H4 (cell line): ENCODE measurements around the gene MAP2. TPM values are rescaled to one million over a fixed set of nuclear protein-coding genes. Genes with fewer than 3 reads are reported as not detected.

Experiments used
- DNase-seq: peaks from one replicate; pipeline ENCODE4 v3.0.0-alpha.2; 2015; ENCODE audit warnings: low spot score
- total RNA-seq: library from RNA; depleted of rRNA; stranded (reverse); fragments of >200 nt; shearing (Covaris generic); gene quantifications from 2 replicates; pipeline ENCODE4 v1.2.3, GENCODE V29; 2014

Gene MAP2
- total RNA-seq, 1 experiment from 2014 or later, result 5.3 TPM

DNA sequence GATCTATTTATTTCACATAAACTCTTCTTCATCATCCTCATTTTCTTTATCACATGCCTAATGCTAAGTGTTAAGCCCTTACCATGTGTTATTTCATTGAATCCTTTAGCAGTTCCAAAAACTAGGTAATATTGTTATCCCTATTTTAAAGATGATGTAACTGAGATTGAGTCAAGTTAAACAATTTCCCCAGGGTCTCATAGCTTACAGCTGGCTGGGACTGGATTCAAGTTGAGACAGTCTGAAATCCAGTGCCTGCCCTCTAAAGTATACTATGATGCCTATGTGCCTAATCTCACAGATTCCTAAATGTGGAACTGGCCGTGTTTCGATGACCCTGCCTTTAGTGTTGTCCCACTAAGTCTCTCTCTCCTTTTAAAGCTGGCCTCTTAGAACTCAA, 108.5 kb downstream of the MAP2 start:
- DNase-seq, result no peak

DNA sequence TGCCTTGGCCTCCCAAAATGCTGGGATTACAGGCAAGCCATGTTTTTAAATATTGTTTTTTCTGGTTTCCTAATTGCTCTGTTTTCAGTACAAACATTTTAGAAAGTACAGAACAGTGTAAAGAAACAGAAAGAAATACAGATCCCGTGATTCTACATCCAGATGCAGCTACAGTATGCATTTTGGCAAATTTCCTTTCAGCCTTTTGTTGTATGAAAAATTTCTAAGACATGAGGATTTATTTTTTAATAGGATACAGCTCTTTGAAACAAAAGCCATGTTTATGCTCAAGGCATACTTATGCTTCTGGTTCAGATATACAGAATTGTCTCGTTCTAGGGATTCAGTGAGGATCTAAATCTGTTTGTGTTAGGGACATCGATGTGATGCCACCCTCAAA, 109.5 kb downstream of the MAP2 start:
- no peak for DNase-seq

DNA sequence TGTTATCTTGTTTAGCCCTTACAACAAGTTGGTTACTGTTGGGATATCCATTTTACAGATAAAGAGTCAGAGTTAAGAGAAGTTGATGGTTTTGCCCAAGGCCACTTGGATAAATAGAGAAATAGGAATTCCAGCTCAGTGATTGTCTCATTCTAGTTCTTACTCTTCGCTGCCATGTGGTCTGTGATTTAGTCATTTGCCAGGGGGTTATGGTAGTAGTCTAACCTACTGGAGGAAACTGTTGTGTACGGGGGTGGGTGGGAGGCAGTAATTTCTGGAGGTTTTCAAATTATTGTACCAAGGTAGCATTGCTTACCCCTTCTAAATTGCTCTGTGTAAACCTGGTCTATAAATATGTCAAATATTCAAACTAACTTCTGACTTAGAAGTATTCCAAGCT, 110.4 kb downstream of the MAP2 start:
- DNase-seq, result no peak

DNA sequence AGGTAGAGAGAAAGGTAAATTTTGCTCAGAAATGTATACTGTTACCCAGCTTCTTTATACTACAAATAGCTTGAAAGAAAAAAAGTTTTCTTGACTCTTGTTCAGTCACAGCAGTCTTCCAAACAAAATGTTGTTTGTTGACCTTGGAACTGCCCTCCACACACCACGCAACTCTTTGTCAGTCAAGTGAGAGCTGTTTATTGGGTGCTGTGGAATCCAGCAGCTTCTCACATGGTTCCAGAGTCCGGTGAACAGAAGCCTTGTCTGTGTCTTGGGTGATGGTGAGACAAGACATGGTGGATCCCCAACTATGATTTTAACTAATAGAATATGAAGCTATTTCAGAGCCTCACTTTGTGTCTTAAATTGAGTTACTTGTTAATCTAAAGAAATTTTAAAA, 112.5 kb downstream of the MAP2 start:
- no peak for DNase-seq

DNA sequence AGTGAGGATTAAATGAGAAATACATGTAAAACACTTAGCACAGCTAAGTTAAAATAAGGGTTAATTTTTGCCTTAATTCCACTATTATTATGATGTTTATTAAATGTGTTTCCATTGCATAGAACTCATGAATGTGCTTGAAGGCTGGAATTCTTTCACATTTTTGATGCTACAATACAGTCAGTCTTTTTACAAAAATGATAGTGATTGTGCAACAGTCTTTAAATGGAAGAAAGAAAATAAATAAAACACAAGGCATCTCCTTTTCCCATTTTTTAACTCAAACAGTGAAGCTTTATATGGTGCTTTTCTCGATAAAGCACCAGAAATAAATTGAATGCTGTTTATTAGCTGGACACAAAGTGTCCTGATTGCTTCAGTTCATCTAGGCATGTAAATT, 123.9 kb downstream of the MAP2 start:
- DNase-seq, result no peak

DNA sequence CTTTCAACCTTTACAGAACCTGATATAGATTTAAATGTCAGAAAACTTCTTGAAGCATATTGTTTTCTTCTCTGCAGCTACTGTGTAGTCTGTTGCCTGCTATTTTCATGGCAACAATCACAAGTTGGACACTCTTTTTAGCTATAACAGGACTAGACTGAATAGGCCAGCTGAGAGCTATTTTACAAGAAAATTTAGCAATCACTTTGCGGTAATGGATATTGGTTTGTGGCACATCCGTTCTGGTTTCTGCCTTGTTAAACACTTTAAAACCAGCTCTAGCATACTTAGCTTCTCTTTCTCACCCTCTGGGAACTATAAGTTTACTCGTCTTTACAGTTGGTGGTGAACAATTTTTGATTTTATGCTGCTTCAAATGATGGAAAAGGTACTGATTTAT, 125.7 kb downstream of the MAP2 start:
- no peak for DNase-seq

DNA sequence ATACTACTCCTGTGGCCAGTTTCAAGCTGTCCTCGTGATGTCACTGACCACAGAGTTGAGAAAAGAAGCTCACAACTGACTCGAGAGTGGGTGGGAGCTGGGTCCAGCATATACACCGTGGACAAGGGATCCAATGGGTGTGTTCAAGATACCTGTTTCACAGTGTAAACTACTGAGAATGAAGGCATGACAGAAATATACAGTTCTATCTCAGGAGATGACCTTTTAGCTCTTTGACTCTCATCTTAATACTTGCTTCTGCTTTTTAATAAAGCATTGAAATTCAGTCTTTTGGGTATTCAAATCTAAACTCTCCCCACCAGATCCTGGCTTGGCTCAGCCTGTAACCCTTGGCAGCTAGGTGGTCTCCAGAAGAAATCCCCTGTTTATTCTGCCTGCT, 130.1 kb downstream of the MAP2 start:
- DNase-seq, result no peak

DNA sequence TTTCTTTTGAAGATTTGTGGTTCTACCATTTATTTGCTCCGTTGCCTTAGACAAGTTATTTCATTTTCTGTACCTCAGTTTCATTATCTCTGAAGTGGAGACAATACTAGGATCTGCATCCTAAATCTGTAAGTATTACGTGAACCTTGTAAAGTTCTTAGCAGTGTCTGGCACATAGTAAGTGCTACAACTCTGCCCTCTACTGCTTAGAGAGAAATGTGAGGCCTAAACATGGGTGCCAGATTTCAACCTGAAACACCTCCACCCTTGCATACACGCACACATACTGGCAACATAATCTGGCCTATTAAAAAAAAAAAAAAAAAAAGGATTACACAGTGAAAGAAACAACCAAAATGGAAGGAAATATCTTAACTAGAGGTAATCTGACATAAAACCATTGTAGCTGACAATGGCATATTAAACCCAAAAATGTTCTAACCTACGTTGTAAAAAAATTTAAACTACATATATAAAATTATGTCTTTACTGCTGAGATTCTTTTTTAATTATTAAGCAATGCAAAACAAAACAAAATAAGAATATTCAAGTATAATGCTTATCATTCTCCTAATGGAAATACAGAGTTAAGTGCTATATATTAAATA, 132.6 kb downstream of the MAP2 start:
- DNase-seq, result peak; percentile 55

DNA sequence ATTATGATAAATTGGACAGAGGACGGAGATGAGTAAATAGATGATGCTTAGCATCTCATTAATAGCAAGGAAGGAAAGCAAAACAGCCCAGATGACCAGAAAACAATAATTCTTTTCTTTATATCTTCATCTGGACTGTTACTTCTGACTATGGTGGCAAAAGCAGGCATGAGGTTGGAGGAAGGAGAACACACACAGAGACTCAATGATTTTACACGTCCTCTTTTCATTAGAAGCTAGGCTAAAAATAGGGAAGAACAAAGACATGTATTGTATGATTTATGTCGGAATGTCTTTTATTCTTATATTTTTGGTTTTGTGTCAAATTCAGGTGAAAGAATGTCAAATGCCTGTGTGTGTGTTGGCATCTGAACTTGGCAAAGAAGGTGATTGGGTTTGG, 137.1 kb downstream of the MAP2 start:
- no peak for DNase-seq

DNA sequence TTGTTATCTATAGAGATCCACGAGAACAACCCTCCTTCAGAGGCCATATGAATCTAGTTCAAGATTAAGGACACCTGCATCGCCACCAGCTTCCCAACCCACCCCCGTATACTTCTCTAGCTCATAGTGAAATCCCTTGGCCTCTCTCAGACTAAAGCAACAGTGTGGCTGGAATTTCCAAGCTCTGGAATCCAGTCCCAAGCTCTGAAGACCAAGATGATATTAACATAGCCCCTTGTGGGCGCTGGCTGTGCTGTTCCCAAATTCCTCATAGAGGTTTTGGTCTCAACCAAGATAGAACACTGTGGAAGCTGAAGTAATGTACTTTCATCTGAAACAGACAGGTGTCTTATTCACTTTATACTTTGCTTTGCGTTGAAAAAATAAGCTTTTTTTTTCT, 139.6 kb downstream of the MAP2 start:
- no peak for DNase-seq

DNA sequence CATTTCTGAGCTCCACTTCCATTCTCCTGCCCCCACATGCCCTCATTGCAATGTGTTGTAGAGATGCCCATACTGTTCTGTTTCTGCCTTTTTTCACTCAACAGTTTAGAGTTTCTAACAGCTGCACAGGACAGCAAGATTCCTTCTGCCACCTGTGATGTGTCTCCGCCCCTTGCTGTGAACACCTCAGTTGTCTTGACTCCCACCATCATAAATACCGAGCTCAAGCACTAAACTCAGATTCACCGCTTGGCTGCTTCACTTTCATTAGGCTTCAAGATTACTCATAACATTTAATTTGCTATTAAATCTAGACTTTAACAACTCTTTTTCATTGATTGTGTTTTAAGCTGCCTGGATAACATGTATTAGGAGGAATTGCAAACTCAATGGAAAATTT, 141.0 kb downstream of the MAP2 start:
- DNase-seq, result no peak

DNA sequence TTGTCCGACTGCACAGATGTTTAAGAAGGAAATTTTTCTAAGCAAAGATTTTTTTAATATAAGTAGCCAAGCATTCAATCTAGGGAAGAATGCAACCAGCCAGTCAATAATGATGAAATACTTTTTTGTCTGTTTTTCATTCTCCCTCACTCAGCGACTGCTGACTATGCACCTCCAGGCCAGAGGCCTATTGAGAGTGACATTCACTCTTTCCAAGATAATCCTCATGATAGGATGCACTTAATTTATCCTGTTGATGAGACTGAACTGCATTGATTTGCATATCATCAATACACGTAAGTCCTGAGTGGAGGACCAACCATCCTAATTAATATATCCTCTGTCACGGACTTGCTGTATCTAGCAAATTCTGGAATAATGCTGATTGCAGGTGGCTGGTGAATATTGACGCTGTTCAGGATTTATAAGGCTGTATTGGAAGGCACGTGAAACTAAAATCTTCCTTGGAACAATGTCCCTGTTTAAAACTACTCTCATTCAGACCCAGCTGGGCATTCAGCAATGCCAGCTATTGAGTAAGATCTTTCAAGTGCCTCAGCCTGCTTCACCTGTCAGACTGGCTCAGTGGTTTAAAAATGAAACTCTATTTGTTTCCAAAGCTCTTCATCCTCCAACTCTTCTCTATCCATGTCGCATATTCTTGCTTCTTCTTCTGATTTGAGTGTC, 142.2 kb downstream of the MAP2 start:
- DNase-seq, result no peak

DNA sequence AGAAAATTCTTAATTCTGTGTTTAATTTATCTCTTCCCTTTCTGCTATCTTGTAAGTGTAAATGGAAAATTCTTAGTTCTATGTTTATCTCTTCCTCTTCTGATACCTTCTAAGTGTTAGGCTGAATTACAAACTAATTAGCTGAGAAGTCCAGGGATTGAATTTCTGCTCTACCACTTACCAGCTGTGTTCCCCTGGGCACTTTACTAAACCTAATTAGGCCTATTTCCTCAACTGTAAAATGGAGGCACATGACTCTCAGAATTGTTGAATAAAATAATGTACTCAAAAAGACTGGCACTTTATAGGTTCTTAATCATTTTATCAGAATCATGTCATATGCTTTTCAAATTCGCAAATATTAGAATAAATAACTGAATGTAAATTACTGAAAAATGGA, 146.3 kb downstream of the MAP2 start:
- no peak for DNase-seq

DNA sequence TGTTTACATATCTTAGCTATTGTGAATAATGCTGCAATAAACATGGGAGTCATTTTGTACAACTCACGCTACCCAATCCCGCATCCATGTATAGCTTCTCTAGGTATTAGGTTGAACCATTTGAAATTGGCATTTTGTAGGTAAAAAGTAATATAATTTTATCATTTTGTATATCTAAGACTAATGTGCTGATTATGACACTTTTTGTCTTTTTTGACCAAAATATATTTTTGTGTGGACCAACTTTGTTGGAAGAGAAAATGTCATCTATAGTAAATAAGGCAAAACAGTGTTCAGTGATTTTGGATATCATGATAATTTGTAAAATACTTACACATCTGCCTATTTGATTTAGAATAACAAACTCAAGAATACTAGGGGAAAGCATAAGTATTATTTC, 150.7 kb downstream of the MAP2 start:
- no peak for DNase-seq

DNA sequence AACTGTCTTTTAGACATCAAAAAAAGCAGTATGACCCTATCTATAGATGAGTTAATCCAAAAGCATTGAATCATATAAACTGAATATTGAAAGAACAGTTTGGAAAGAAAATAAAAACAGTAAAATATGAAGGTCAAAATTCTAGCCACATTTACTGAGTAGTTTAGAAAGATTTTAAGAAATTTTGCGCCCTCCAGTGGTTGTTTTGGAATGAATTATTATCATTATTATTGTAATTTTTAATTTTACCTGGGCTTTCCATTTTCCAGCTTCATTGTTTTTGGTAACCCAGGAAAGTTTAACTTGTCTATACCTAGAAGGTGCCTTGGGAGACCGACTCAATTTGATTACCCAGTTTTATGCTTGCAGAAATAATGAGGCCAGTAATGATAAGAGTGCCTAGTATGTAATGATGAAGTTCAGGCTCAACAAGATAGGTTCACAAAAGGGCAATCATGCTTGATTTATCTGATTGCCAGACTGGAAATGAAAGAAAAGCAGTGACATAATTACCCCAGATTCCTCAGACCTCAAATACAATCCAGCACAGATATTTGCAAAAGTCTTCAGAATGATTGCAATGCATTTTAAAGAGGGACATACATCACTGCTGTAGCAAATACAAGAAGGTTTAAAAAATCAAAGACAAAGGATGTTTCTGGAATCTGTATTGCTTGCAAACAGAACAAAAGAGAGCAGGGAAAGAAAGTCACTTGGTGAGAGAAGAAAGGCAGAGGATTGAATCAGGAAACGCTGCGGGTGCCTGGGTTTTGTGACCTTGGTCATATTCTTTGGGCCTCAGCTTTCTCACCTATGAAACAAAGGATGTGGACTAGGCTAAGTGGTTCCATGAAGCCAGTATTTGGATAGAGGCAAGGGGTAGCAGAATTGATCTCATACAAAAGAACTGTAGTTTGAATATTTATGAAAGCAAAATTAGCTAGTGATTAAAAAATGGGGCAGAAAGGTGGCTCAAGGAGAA, 153.8 kb downstream of the MAP2 start:
- no peak for DNase-seq

DNA sequence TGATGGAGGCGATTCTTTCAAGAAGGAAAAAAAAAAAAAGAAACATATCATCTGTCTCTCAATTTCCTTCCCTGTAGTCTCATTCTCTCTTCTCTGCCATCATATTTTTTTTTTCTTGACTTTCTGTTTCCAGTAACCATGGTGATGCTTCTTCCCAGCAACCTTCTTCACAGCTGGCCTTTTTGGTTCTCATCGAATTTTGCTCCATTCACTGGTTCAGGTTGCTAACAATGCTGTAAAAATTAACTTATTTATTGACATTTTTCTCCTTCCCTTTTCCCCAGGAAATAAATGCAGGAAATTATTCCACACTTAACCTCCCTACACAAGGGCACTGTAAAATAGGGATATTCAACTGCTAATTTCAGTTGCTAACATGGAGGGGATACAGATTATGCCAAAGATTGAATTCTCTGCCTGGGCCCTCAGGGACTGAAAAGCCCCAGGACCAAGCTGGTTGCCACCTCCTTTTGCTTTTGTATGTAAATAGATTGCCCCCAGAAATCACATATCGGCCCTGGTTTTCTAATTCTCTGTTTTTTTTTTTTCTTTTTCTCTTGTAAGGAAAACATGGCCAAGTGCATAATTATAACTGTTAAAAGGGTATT, 154.7 kb downstream of the MAP2 start:
- no peak for DNase-seq

DNA sequence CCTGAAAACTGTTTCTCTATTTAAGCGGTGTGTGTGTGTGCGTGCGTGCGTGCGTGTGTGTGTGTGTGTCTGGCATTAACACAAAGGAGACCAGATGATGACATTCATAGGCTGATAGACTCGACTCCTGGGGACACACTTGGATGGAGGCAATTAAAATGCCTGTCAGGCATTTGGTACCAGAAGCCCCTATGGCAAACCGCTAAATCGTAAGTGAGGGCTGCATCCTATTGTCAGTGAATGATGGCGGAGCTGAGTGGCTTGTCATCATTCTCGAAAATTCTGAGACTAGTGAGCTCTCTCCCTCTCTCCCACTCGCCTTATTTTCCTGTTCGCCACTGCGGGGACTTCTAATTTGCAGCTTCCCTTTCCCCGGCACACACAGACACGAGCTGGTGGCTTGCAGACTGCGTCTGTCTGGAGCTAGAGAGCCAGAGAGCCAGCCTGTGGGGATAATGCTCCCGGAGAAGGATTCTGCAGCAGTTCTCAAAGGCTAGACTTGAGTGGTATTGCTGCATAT, 155.4 kb downstream of the MAP2 start:
- DNase-seq, result no peak

DNA sequence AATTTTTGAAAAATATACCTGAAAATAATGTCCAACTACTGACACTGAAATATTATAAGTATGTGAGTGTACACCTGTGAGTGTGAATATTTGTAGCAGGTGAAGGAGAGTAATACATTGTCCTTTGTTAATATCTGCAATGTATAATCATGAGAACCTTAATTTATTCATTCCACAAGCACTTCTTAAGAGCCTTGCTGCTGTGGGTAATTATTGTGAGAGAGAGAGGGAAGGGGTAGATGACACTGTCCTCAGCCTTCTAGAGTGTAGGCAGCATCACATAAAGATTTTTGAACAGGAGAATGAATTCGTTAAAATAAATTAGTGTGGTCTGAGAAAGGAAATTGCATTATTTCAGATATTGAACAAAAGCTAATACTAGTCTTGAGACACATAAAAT, 157.2 kb downstream of the MAP2 start:
- DNase-seq, result no peak

DNA sequence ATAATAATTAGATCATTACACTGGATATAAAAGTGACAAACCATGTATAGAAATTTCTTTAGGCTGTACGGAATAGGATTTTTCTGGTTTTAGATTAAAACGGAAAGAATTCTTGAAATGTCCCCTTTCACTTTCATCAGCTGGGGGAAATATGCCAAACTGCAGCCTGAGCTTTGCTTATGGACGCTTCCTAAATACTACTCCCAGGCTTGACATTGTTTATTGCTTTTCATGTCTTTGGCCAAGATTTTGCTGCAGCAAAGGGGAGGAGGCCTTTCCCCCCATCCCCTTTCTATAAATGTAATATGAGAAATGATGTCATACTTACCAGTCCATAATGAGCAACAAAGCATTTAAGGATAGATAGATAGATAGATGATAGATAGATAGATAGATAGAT, 158.4 kb downstream of the MAP2 start:
- DNase-seq, result no peak

DNA sequence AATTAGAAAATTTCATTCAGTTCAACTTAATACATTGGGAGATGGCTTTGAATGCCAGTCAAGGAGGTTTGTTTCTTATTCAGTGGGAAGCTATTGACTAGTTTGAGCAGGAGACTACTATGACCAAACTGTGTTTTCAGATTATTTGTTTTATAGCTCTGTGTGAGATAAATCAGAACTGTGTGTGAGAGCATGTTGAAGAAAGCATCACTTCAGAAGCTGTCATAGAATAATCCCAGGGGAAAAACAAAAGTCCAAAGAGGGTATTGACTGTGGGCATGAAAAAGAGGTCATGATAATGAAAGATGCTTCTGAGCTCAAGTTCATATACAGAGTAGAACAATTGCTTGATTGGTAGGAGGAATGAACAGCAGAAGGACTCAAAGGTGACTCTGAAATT, 160.6 kb downstream of the MAP2 start:
- DNase-seq, result no peak

DNA sequence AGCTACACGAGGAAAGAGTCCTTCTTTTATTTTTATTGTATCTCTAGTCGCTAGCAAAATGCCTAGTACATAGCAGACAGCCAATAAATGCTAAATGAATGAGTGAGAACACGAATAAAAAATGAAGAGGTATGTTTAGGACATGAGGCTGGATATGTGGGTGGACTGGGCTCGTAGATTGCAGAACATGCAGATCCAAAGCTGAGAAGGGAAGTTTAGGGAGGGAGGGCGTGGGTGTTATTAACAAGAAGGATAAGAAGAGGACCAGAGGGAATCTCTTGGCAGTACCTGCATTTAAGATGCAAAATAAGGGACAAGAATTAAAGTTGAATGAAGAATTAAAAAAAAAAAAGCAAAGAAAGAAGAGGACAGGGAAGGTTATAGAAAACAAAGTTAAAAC, 161.1 kb downstream of the MAP2 start:
- no peak for DNase-seq

DNA sequence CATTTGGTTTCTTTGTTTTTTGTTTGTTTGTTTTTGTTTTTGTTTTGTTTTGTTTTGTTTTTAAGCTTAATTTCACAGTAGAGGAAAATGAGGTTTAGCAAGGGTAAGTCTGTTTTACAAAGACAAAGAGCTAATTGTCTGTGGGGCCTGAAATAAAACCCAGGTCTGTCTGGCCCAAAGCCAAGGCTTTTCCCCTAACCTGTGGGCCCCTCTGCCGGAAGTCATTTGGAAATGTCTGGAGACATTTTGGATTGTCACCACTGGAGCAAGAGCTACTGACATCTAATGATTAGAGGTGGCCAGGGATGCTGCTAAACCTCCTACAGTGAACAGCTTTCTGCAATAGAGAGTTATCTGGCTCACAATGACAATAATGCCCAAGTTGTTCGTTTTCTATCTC, 167.2 kb downstream of the MAP2 start:
- no peak for DNase-seq
